C1 segment of cervical spinal cord (tissue), 14 donors: Measurements from ENCODE around the gene ELANE.

Experiments used
- DNase-seq, 14 donors: peaks; one replicate each; lab custom pipeline; 2025; lab: John Stamatoyannopoulos, UW

The ELANE gene

DNA sequence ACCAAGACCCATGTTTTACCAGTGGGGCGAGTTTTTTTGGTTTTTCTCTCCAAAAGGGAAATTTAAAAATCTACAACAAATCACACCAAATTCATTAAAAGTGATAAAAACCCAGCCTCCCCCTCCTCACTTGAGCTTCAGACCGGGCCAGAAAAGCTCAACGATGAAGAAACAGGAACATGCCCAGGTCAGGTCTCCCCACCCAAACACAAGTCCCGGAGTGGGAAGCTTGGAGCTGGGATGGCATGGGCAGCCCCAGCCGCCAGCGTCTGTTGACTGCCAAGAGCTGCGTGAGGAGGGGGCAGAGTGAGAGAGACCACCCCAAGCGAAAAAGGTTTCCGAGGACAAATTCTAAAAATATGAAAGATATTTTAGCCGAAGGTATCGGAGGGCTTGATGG is 44.9 kb downstream of the ELANE start:
- DNase-seq = no peak

DNA sequence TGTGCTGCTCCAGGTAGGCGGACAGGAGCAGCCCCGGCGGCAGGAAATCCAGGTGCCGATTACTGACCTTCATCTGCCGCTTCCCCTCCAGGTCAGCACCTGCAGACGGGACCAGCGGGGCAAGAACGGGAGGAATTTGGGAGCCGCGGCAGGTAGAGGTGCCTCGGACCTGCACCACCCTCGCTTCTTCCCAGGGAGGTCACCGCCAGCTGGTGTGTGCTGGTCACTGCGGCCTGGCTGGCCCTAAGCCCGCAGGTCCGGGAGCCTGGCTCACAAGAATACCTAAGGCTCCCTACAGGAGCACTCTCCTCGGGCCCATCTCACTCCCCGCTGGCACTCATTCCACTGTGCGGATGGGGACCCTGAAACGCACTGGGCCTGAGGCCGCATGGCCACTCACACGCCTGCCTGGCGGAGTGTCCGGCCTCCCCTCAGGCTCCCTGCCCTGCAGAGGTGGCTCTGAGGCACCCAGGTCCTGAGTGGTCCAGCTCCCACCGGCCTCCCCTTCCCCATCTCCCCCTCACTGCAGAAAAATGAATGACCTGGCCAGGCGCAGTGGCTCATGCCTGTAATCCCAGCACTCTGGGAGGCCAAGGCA is 45.4 kb downstream of the ELANE start:
- DNase-seq = no peak

DNA sequence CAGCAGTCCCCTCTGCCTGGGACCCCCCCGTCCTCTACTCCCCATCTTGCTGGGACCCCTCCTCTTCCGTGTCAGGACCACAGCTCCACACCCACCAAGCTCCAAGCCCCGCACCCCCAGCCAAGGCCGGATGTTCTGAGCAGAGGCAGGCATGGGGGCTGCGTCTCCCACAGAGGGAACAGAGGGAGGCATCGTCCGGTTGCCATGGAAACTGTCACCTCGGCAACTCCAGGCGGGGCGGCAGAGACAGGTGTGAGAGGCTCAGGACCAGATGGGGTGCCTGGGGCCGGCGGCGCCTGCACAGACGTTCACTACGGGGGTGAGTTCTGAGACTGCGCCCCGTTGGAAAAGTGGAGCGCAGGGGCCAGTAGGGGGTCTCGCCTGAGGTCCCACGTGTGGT is 46.6 kb downstream of the ELANE start:
- DNase-seq = peak in 1 of 14 donors; percentile 53

DNA sequence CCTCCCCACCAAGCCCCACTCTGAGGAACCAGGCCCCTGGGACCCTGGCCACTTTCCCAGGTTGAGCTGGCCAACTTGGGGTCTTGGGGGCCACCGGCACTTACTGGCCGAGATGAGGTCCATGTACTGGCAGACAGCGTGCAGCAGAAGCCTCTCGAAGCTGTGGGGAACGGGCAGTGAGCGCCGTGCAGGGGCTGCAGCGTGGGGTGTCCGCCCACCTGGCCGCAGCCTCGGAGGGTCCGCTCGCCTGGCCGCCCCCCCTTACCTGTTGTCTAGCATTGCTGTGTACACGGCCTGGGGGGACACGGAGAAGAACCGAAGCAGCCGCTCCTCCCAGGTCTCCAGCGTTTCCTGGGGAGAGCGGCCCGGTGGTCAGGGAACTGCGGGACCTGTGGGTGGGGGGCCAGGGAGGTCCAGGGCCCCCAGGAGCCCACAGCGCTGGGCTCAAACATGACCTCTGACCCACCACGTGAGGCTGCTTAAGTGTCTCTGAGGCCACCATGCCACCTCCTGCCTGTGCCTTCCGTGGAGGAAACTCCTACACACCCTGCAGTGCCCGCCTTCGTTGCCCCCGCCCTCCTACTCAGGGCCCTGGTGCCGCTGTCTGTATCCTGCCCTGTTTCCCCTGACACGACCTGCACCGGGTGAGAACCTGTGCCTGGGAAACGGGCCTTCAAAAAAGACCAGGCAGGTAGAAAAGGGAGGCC is 47.4 kb downstream of the ELANE start:
- no peak for DNase-seq

DNA sequence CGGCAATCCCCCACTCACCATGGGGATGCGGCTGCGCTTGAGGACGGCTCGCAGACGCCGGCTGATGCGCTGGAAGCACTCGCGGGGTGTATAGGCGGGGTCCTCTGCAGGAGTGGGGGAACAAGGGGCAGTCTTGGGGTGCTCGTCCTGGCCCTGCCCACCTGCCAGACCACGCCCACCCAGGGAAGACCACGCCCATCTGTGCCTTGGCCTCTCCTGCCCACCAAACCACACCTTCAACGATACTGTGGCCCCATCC is 47.9 kb downstream of the ELANE start:
- DNase-seq = no peak

DNA sequence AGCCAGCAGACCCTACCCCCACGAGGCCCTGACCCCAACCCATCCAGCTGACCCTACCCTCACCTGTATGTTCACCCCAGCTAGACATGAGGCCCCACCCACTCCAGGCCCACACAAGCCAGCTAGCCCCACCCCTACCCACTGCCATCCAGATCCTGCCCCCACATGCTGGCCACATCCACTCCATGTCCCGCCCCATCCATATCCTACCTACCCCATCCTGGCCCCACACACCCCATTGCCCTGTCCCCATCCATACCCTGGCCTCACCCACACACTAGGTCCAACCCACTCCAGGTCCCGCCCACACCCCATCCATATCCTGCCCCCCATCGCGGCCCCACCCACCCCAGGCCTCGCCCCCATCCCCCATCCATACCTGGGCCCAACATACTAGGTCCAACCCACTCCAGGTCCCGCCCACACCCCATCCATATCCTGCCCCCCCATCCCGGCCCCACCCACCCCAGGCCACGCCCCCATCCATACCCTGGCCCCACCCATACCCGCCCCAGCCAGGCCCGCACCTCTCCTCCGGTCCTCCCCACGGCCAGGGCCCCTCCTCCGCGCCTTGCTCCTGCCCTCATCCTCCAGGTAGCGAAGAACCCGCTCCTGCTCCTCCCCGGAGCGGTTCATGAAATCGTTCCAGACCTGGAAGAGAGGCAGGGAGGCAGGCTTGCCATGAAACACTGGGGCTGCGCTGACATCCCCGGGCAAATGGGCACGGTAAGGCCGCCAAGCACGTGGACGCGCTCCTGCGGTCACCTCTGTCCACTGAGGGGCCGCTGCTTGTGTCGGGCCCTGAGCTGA is 48.4 kb downstream of the ELANE start:
- no peak for DNase-seq

DNA sequence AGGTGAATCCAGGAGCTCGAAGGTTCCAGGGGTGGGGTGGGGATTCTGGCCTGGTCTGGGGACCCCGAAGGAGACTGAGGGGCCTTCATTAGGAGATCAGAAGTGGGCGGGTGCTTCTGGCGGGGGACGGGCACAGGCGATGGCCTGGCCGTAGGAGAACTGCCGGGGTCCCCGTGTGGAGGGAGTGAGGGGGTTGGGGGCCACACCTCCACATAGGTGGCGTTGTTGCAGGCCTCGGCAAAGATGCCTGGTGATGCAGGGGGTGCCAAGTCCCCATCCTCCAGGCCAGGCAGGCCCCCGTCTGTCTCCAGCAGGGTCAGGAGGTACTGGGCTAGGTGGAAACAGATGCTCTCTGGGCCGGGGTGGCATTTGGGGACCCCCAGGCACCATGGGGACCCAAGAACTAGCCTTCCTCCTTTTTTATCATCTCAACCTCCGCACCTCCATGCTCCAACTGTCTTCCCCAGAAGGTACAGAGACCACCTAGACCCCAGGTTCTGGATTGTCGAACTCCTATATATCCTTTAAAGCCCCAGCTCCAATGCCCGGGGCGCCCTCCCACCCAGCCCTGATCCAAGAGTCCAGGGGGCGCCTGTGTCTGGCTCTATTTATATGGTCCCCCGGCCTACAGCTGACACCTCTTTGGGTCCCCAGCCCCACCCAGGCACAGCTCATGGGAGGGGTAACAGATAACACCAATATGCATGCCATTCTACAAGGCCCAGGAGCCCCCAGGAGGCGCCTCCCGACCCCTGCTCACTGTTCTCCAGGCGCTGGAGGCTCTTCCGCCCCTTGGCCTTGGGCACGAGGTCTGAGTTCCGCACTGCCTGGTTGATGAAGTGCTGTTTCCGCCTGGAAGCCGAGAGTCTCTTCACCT is 49.4 kb downstream of the ELANE start:
- DNase-seq = no peak

DNA sequence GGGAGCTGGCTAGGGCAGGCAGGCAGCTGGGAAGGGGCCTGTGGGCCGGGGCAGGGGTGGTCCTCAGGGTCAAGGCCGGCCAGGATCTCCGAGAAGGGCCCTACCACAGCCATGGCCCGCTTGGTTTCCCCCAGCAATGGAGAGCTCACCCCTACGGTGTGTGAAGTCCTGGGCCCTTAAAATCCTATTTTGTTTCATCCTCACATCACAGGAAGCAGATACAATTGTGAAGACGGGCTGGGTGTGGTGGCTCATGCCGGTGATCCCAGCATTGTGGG is 49.9 kb downstream of the ELANE start:
- no peak for DNase-seq

DNA sequence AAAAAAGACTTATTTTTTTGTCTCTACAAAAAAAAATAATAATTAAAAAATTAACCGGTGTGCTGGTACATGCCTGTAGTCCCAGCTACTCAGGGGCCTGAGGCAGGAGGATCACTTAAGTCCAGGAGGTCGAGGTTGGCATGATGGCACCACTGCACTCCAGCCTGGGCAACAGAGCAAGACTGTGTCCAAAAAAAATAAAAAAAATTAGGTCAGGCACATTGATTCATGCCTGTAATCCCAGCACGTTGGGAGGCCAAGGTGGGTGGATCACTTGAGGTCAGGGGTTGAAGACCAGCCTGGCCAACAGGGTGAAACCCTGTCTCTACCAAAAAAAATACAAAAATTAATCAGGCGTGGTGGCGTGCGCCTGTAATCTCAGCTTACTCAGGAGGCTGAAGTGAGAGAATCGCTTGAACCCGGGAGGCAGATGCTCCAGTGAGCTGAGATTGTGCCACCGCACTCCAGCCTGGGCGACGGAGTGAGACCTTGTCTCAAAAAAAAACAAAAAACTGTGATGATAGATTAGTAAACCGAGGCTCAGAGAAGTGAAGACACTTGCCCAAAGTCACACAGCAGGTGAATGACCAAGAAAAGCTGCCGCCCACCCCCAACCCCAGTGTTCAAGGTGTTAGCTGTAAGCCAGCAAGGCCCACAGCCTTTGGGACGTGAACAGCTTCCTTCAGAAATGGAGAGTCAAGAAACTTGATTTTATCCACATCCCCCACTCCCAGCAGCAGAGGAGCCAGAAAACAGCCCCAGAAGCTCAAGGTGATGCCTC is 50.5 kb downstream of the ELANE start:
- no peak for DNase-seq

DNA sequence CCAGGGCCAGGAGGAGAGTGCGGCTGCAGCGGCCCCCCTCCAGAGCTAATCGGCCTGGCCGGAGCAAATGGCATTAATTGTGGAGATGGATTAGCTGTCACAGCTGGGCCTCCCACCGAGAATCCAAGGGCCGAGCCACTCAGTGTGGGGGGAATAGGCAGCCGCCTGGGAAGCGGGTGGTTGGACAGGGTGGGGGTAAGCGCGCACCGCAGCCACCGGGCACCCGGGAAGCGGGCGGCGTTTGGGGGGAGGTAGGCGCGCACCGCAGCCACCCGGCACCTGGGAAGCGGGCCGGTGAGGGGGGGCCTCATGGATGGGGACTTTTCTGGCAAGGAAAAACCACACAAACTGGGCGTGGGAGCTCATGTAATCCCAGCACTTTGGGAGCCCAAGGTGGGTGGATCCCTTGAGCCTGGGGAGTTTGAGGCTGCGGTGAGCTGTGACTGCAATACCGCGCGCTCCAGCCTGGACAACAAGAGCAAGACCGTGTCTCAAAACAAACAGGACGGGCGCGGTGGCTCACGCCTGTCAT is 51.2 kb downstream of the ELANE start:
- DNase-seq = no peak

DNA sequence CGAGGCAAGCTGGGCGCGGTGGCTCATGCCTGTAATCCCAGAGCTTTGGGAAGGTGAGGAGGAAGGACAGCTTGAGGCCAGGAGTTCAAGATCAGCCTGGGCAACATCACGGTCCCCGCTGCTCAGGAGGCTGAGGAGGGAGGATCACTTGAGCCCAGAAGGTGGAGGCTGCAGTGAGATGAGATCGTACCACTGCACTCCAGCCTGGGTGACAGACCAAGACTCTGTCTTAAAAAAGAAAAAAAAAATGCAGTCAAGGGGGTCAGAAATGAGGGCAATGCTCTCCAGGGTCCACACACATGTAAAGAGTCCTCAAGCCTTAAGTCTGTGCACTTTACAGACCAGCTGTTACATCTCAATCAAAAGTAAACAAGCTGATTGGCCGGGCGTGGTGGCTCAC is 52.4 kb downstream of the ELANE start:
- no peak for DNase-seq
